K562 (cell line): Measurements from ENCODE around the gene PPFIA1. TPM values are rescaled to one million over a fixed set of nuclear protein-coding genes. Genes with fewer than 3 reads are reported as not detected.
A peak's percentile ranks its signal among the peaks of the same experiment; 100 is the strongest.

ENCODE experiments used
- ATAC-seq: fragments of 200-7000 bp; cut with Tn5 transposase; 3 replicates; pipeline ENCODE4 v1.9.1; 2020; ENCODE audit warnings: moderate library complexity
- BruUV-seq: library from RNA; stranded (reverse); fragments of 400-500 nt; replicated peaks from 2 replicates; lab custom pipeline; 2021; lab: Mats Ljungman, UMichigan
- CTCF ChIA-PET: fragments of 300-600 bp; formaldehyde crosslinking; extraction: SDS; loops from one replicate; lab custom pipeline; 2021; ENCODE audit warnings: low intra/inter-chr PET ratio; lab: Yijun Ruan, JAX
- POLR2A ChIA-PET: fragments of 300-600, 350-650 bp; sonication (Branson Sonifier 250); formaldehyde crosslinking; extraction: SDS; loops from one replicate; lab custom pipeline; 2021; ENCODE audit warnings: antibody characterized with exemption, inconsistent platforms; lab: Yijun Ruan, JAX
- DNase-seq, 4 experiments: peaks; one replicate each; pipeline versions ENCODE4 v3.0.0 to v3.0.0-alpha.2; 2011 to 2018; ENCODE audit warnings: low spot score in 3 of 4, mixed read lengths in 3 of 4; ENCODE audit errors: extremely low read depth in 1 of 4
- FAIRE-seq: peaks from 2 replicates; lab custom pipeline; 2011; peaks lifted over from hg19 to GRCh38; lab: Jason Lieb, UNC
- H2AFZ ChIP-seq: 2 replicates; pipeline ENCODE4 v1.6.0; 2011; ENCODE audit warnings: low read depth, low read length, control low read depth, inconsistent platforms
- H3K27ac ChIP-seq: fragments of 200-600 bp; 3 replicates; pipeline ENCODE4 v1.8.0; 2011; ENCODE audit warnings: low read depth, mild to moderate bottlenecking, control low read depth, inconsistent platforms, low read length, moderate library complexity, mixed read lengths; ENCODE audit errors: extremely low read depth
- H3K27me3 ChIP-seq, 2 experiments: fragments of 300-600 bp in 1 of 2; 2 replicates in 1 of 2; 3 replicates in 1 of 2; pipeline versions ENCODE4 v1.6.0 to v1.8.0; 2011; ENCODE audit warnings: inconsistent platforms in 2 of 2, low read length in 2 of 2, mild to moderate bottlenecking in 1 of 2, mixed read lengths in 1 of 2, moderate library complexity in 1 of 2; ENCODE audit not compliant: control insufficient read depth in 2 of 2, insufficient read depth in 2 of 2
- H3K36me3 ChIP-seq: fragments of 300-600 bp; 3 replicates; pipeline ENCODE4 v1.8.0; 2011; ENCODE audit warnings: mild to moderate bottlenecking, low read length, inconsistent platforms; ENCODE audit not compliant: control insufficient read depth, insufficient read depth
- H3K4me1 ChIP-seq, 2 experiments: fragments of 200-600 bp in 1 of 2; replicated peaks in 1 of 2; 2 replicates in 1 of 2; 3 replicates in 1 of 2; pipeline versions ENCODE4 v1.5.1 to v1.8.0; 2011; ENCODE audit warnings: inconsistent platforms in 2 of 2, low read length in 2 of 2, mild to moderate bottlenecking in 1 of 2, mixed read lengths in 1 of 2, moderate library complexity in 1 of 2; ENCODE audit not compliant: control insufficient read depth in 2 of 2, insufficient read depth in 2 of 2
- H3K4me2 ChIP-seq: 2 replicates; pipeline ENCODE4 v1.6.1; 2011; ENCODE audit warnings: low read length, control low read depth, inconsistent platforms, mixed read lengths; ENCODE audit not compliant: insufficient read depth
- H3K4me3 ChIP-seq: fragments of 200-600 bp; sonication (generic), shearing (Covaris generic); 2 replicates; pipeline ENCODE4 v1.5.1; 2016; ENCODE audit warnings: control low read depth, inconsistent platforms
- H3K79me2 ChIP-seq: fragments of 200-600 bp; 3 replicates; pipeline ENCODE4 v1.8.0; 2011; ENCODE audit warnings: low read length, inconsistent platforms; ENCODE audit not compliant: control insufficient read depth, insufficient read depth
- H3K9ac ChIP-seq, 2 experiments: 2 replicates each; pipeline versions ENCODE4 v1.6.0 to v1.6.1; 2011; ENCODE audit warnings: low read depth in 2 of 2, low read length in 2 of 2, control low read depth in 1 of 2, inconsistent platforms in 1 of 2, mild to moderate bottlenecking in 1 of 2, mixed read lengths in 1 of 2; ENCODE audit not compliant: insufficient read depth in 1 of 2
- H3K9me1 ChIP-seq: one replicate; pipeline ENCODE4 v1.6.0; 2011; ENCODE audit warnings: inconsistent platforms, mild to moderate bottlenecking, low read length, moderate library complexity; ENCODE audit not compliant: control insufficient read depth, insufficient read depth
- H3K9me3 ChIP-seq: replicated peaks from 2 replicates; pipeline ENCODE4 v1.5.1; 2011; ENCODE audit warnings: low read depth, low read length, inconsistent platforms; ENCODE audit not compliant: control insufficient read depth, insufficient read depth
- H4K20me1 ChIP-seq: replicated peaks from 2 replicates; pipeline ENCODE4 v1.6.1; 2011; ENCODE audit warnings: low read length, inconsistent platforms, mixed read lengths; ENCODE audit not compliant: control insufficient read depth, insufficient read depth
- PCBP1 ChIP-seq: fragments of 200-400 bp; formaldehyde crosslinking; IDR thresholded peaks from 2 replicates; pipeline ENCODE4 v1.6.1; 2018; ENCODE audit warnings: mild to moderate bottlenecking, low read depth, low read length; ENCODE audit not compliant: poor library complexity, severe bottlenecking
- POLR2AphosphoS5 ChIP-seq: IDR thresholded peaks from 2 replicates; pipeline ENCODE4 v1.6.1; 2011; ENCODE audit warnings: mild to moderate bottlenecking, low read depth, low read length, moderate library complexity; ENCODE audit not compliant: control insufficient read depth, insufficient read depth
- TSC22D4 ChIP-seq: fragments of 450-650 bp; IDR thresholded peaks from 2 replicates; pipeline ENCODE4 v1.6.1; 2016; ENCODE audit warnings: missing genetic modification characterization, missing biosample characterization, control low read depth
- ZNF24 ChIP-seq: fragments of 450-650 bp; IDR thresholded peaks from 2 replicates; pipeline ENCODE4 v1.6.1; 2016
- ZNF507 ChIP-seq: conservative IDR thresholded peaks from 2 replicates; pipeline ENCODE4 v1.6.1; 2017; ENCODE audit warnings: missing genetic modification characterization, missing compliant biosample characterization
- WGBS: fragments of 100-300 bp; shearing (Covaris generic); methylation state at CpG from one replicate; pipeline ENCODE4 v1.1.6; 2016; ENCODE audit warnings: low coverage, mixed read lengths; ENCODE audit not compliant: insufficient coverage; ENCODE audit errors: missing lambda C conversion rate; 5-methylcytosine and 5-hydroxymethylcytosine counted together
- in situ Hi-C: fragments of 300-500 bp; cut with MboI; formaldehyde crosslinking; loops from 4 replicates; pipeline ENCODE4 v1.15.0; 2018; ENCODE audit warnings: inconsistent platforms, mixed read lengths
- intact Hi-C: fragments of 100-400 bp; cut with micrococcal nuclease; formaldehyde crosslinking; loops from 2 replicates; pipeline ENCODE4 v1.14.2; 2022
- polyA plus RNA-seq, 8 experiments: library from polyadenylated mRNA; depleted of rRNA in 4 of 8; stranded (reverse) in 5 of 8; unstranded in 3 of 8; fragments of >200 nt; fragmentation: Nextera tagmentation in 2 of 8; fragmentation: Illumina TruSeq in 1 of 8; extraction: Ambion mirVana in 2 of 8; extraction: Trizol in 1 of 8; gene quantifications; 2 replicates each; pipeline versions ENCODE4 v1.2.1 to v1.2.3, GENCODE V29; 2011 to 2014; ENCODE audit warnings: inconsistent platforms in 1 of 8, missing spikeins in 1 of 8
- total RNA-seq, 7 experiments: library from RNA; depleted of rRNA in 6 of 7; stranded (reverse); fragments of >200 nt in 6 of 7; fragmentation: Illumina TruSeq in 2 of 7; extraction: Trizol in 2 of 7; gene quantifications; 2 replicates each; pipeline versions ENCODE4 v1.2.1 to v1.2.3, GENCODE V29; 2011 to 2021; ENCODE audit warnings: low replicate concordance in 1 of 7
- TF ChIP-seq, protein P1 (sequence below): fragments of 450-650 bp; IDR thresholded peaks from 2 replicates; pipeline ENCODE4 v1.6.1; 2017; ENCODE audit warnings: antibody characterized with exemption, mild to moderate bottlenecking
- TF ChIP-seq, protein P2 (sequence below): sonication (generic); formaldehyde crosslinking; IDR thresholded peaks from 2 replicates; pipeline ENCODE4 v1.8.0; 2022; ENCODE audit warnings: missing genetic modification reagents, mild to moderate bottlenecking, borderline replicate concordance

PPFIA1 gene
- total and polyA plus RNA-seq, 9 of the 15 experiments (the other 6 are each of a cell fraction or from before 2014, with no cell fraction given), result 9.9 to 41.5 (median 28.5) TPM

DNA sequence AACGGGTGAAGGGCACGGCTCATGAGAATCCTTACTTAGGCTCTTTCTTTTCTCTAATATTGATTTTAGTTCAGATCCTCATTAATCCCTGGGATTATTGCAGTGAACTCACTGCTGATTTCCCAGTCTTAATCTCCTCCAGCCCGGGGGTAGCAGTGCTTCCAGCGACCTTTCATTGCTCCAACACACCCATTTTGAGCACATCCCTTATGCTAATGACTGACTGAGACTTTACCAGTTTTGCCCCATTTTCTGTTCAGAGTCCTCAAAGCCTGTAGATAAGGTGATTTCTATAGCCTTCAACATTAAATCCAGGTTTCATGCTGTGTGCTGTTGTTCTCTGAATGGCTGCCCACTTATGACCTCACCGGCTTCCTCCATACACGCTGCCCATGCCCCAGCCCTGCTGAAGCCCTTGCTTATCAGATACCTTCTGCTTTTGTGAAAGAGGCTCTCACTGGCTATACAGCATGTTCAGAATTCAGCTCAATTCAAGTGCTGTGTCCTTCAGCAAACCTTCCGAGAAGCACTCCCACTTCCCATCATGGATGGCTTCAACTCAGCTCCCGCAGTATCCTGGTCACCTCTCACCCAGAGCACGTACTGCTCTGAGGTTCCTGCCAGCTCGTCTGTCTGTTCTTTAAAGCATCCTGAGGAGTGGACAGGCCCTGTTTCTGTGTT, 49.0 kb downstream of the PPFIA1 start:
- no peak for DNase-seq
- no peak for ATAC-seq
- H3K79me2 ChIP-seq, result peaks cover under 1% of the 10 kb centered on the region; the same call in 1 of the 3 replicates
- intact Hi-C loops (no loop called here), in situ Hi-C loops (no loop called here)
- WGBS, result 81% methylated on average over 10 of the region's 10 CpGs
- H3K9ac ChIP-seq, result peak overlapping the region in 1 of 2 experiments; percentile 42; a peak in 1 of 4 replicates
- CTCF ChIA-PET, result no interaction called here
- no peak overlapping the region for H3K4me3 ChIP-seq
- TF ChIP-seq, protein P1, sequence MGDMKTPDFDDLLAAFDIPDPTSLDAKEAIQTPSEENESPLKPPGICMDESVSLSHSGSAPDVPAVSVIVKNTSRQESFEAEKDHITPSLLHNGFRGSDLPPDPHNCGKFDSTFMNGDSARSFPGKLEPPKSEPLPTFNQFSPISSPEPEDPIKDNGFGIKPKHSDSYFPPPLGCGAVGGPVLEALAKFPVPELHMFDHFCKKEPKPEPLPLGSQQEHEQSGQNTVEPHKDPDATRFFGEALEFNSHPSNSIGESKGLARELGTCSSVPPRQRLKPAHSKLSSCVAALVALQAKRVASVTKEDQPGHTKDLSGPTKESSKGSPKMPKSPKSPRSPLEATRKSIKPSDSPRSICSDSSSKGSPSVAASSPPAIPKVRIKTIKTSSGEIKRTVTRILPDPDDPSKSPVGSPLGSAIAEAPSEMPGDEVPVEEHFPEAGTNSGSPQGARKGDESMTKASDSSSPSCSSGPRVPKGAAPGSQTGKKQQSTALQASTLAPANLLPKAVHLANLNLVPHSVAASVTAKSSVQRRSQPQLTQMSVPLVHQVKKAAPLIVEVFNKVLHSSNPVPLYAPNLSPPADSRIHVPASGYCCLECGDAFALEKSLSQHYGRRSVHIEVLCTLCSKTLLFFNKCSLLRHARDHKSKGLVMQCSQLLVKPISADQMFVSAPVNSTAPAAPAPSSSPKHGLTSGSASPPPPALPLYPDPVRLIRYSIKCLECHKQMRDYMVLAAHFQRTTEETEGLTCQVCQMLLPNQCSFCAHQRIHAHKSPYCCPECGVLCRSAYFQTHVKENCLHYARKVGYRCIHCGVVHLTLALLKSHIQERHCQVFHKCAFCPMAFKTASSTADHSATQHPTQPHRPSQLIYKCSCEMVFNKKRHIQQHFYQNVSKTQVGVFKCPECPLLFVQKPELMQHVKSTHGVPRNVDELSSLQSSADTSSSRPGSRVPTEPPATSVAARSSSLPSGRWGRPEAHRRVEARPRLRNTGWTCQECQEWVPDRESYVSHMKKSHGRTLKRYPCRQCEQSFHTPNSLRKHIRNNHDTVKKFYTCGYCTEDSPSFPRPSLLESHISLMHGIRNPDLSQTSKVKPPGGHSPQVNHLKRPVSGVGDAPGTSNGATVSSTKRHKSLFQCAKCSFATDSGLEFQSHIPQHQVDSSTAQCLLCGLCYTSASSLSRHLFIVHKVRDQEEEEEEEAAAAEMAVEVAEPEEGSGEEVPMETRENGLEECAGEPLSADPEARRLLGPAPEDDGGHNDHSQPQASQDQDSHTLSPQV, result no peak
- no peak for TF ChIP-seq ZNF24
- TF ChIP-seq POLR2AphosphoS5, result no peak
- no peak for TF ChIP-seq ZNF507 (tag)
- TF ChIP-seq TSC22D4 (tag), result no peak
- no peak for TF ChIP-seq PCBP1
- TF ChIP-seq, protein P2, sequence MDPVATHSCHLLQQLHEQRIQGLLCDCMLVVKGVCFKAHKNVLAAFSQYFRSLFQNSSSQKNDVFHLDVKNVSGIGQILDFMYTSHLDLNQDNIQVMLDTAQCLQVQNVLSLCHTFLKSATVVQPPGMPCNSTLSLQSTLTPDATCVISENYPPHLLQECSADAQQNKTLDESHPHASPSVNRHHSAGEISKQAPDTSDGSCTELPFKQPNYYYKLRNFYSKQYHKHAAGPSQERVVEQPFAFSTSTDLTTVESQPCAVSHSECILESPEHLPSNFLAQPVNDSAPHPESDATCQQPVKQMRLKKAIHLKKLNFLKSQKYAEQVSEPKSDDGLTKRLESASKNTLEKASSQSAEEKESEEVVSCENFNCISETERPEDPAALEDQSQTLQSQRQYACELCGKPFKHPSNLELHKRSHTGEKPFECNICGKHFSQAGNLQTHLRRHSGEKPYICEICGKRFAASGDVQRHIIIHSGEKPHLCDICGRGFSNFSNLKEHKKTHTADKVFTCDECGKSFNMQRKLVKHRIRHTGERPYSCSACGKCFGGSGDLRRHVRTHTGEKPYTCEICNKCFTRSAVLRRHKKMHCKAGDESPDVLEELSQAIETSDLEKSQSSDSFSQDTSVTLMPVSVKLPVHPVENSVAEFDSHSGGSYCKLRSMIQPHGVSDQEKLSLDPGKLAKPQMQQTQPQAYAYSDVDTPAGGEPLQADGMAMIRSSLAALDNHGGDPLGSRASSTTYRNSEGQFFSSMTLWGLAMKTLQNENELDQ (CRISPR knock-in tag), result no peak
- H2AFZ ChIP-seq, result no peak overlapping the region
- no TSS peak for BruUV-seq
- POLR2A ChIA-PET, result interaction anchor here (0.6 kb wide), 1 partner anchor 121 kb away, joined by 3 read pairs; no protein-coding TSS in a partner anchor
- peaks cover 56% of the 10 kb centered on the region; the same call in 2 of the 3 replicates for H3K36me3 ChIP-seq
- no peak overlapping the region for H3K4me2 ChIP-seq
- H3K9me1 ChIP-seq, result no peaks in the 10 kb centered on the region
- no peaks in the 10 kb centered on the region for H3K9me3 ChIP-seq
- no peak overlapping the region for H3K27ac ChIP-seq
- H3K27me3 ChIP-seq, result no peaks in the 10 kb centered on the region
- H4K20me1 ChIP-seq, result no peaks in the 10 kb centered on the region; the same call in none of the 2 replicates
- no peak for FAIRE-seq
- no peaks in the 10 kb centered on the region for H3K4me1 ChIP-seq
